RWPE2 (cell line): ENCODE measurements around the gene LEP.
A peak's percentile ranks its signal among the peaks of the same experiment; 100 is the strongest.

ENCODE experiments used
- ATAC-seq: fragments of 200-7000 bp; cut with Tn5 transposase; 3 replicates; pipeline ENCODE4 v1.9.1; 2021; ENCODE audit warnings: low read depth
- DNase-seq: peaks from one replicate; pipeline ENCODE4 v3.0.0-alpha.2; 2020; ENCODE audit warnings: low spot score
- H3K27ac ChIP-seq: fragments of 450-650 bp; 2 replicates; pipeline ENCODE4 v1.5.1; 2017; ENCODE audit warnings: mild to moderate bottlenecking; ENCODE audit not compliant: poor library complexity, severe bottlenecking
- H3K27me3 ChIP-seq: fragments of 250-450 bp; sonication (Bioruptor Pico); 2 replicates; pipeline ENCODE4 v1.5.1; 2021; ENCODE audit warnings: mild to moderate bottlenecking, moderate library complexity; ENCODE audit not compliant: insufficient read depth, poor library complexity, severe bottlenecking
- H3K36me3 ChIP-seq: fragments of 250-450 bp; sonication (Bioruptor Pico); 2 replicates; pipeline ENCODE4 v1.5.1; 2020; ENCODE audit warnings: low read depth, mild to moderate bottlenecking, moderate library complexity
- H3K4me1 ChIP-seq: fragments of 250-450 bp; sonication (Bioruptor Pico); 2 replicates; pipeline ENCODE4 v1.5.1; 2021; ENCODE audit warnings: mild to moderate bottlenecking, moderate library complexity; ENCODE audit not compliant: insufficient read depth, poor library complexity, severe bottlenecking
- H3K4me3 ChIP-seq: fragments of 250-450 bp; sonication (Bioruptor Pico); 2 replicates; pipeline ENCODE4 v1.5.1; 2021; ENCODE audit warnings: mild to moderate bottlenecking, moderate library complexity; ENCODE audit not compliant: severe bottlenecking
- H3K9me3 ChIP-seq: fragments of 250-450 bp; sonication (Bioruptor Pico); 2 replicates; pipeline ENCODE4 v1.5.1; 2021; ENCODE audit warnings: mild to moderate bottlenecking, moderate library complexity; ENCODE audit not compliant: severe bottlenecking
- CTCF ChIP-seq: fragments of 450-650 bp; IDR thresholded peaks from one replicate; pipeline ENCODE4 v1.5.1; 2017; ENCODE audit warnings: mild to moderate bottlenecking, moderate library complexity; ENCODE audit not compliant: poor library complexity, severe bottlenecking

The LEP gene

GRCh38 chr7:128259131-128260061, 18.3 kb downstream of the LEP start:
- no peak overlapping the region for H3K4me3 ChIP-seq
- no peaks in the 10 kb centered on the region for H3K9me3 ChIP-seq
- H3K36me3 ChIP-seq, result no peaks in the 10 kb centered on the region
- DNase-seq, result no peak
- peak; percentile 82 for ATAC-seq
- no peaks in the 10 kb centered on the region for H3K27me3 ChIP-seq
- H3K4me1 ChIP-seq, result peaks cover 20% of the 10 kb centered on the region
- no peak for TF ChIP-seq CTCF
- H3K27ac ChIP-seq, result peak overlapping the region; percentile 74

GRCh38 chr7:128260069-128260795, 19.2 kb downstream of the LEP start:
- peaks cover 20% of the 10 kb centered on the region for H3K4me1 ChIP-seq
- H3K4me3 ChIP-seq, result no peak overlapping the region
- H3K9me3 ChIP-seq, result no peaks in the 10 kb centered on the region
- DNase-seq (no peak), ATAC-seq (no peak)
- H3K36me3 ChIP-seq, result no peaks in the 10 kb centered on the region
- TF ChIP-seq CTCF, result no peak
- no peaks in the 10 kb centered on the region for H3K27me3 ChIP-seq
- H3K27ac ChIP-seq, result peak overlapping the region; percentile 74

- Histone ChIP-seq H3K36me3 (no peaks in the 10 kb centered on the region), H3K4me3 (no peak overlapping the region), H3K4me1 (peaks cover 32% of the 10 kb centered on the region), H3K27ac (no peak overlapping the region), H3K9me3 (no peaks in the 10 kb centered on the region), H3K27me3 (no peaks in the 10 kb centered on the region)
- ATAC-seq, result no peak
- DNase-seq, result no peak
- TF ChIP-seq CTCF, result no peak
Observed at GRCh38 chr7:128262273-128263028, 21.4 kb downstream of the LEP start.

DNA sequence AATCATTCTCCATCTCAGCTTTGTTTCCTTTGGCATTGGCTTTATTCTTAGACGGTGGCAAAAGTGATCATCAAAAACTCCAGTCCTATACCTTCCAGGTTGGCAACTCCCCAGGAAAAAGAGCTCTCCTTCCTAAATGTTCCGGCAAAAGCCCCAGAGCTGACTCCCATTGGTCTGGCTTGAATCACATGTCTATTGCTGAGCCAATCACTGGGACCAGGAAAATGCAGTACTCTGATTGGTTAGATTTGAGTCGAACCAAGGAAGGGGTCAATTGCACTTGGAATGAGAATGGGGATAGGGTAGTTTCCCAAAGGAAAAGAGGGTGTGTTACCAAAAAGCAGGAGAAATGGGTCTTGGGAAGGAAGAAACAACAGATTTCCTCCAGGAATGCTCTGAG, 22.3 kb downstream of the LEP start:
- Histone ChIP-seq H3K36me3 (no peaks in the 10 kb centered on the region), H3K9me3 (no peaks in the 10 kb centered on the region), H3K4me3 (no peak overlapping the region), H3K4me1 (peaks cover 32% of the 10 kb centered on the region), H3K27me3 (no peaks in the 10 kb centered on the region), H3K27ac (no peak overlapping the region)
- DNase-seq, result no peak
- no peak for TF ChIP-seq CTCF
- ATAC-seq, result no peak
